NCI-H1436 (cell line): ENCODE data around the gene APOBEC3F.
"Not testable (repeated sequence)": the region's sequence is repeated elsewhere in the genome, so short reads cannot be mapped to it uniquely, and the experiment has no call there.

Experiments used
- DNase-seq: peaks from one replicate; lab custom pipeline; 2025; lab: John Stamatoyannopoulos, UW

Gene APOBEC3F

DNA sequence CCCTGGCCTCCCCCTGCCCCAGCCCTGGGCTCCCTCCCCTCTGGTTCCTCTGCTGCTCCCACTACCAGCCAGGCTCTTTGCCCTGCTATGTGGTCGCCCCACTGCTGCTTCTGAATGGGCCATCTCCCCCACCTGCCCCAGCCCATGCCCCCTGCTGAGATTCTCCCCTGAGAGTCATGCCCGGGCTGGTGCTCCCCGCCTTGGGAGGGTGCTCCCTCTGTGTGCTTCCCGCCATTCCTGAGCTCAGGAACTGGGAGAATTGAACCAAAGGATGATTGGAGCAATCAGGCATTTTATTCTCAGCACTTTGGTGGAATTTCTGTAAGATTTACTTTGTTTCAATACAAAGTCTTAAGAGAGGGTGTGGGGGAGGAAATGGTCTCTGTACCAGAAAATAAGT is 12.9 kb upstream of the APOBEC3F start:
- DNase-seq, result no peak

- no peak for DNase-seq
These were observed 12.4 kb upstream of the APOBEC3F start for GRCh38 chr22:39028281-39028680.

- DNase-seq, result no peak
These were observed 11.4 kb upstream of the APOBEC3F start for GRCh38 chr22:39029227-39029626.

DNA sequence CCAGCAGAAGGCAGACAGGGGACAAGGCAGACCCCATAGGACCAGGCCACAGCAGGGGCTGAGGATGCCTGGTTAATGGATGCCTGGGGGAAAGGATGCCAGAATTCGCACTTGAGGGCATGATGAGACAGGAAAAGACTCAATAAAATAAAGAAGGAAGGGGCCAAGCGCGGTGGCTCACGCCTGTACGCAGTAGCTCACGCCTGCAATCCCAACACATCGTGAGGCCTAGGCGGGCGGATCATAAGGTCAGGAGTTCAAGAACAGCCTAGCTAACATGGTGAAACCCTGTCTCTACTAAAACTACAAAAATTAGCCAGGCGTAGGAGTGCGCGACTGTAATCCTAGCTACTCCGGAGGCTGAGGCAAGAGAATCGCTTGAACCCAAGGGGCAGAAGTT is 10.0 kb upstream of the APOBEC3F start:
- no peak for DNase-seq

DNA sequence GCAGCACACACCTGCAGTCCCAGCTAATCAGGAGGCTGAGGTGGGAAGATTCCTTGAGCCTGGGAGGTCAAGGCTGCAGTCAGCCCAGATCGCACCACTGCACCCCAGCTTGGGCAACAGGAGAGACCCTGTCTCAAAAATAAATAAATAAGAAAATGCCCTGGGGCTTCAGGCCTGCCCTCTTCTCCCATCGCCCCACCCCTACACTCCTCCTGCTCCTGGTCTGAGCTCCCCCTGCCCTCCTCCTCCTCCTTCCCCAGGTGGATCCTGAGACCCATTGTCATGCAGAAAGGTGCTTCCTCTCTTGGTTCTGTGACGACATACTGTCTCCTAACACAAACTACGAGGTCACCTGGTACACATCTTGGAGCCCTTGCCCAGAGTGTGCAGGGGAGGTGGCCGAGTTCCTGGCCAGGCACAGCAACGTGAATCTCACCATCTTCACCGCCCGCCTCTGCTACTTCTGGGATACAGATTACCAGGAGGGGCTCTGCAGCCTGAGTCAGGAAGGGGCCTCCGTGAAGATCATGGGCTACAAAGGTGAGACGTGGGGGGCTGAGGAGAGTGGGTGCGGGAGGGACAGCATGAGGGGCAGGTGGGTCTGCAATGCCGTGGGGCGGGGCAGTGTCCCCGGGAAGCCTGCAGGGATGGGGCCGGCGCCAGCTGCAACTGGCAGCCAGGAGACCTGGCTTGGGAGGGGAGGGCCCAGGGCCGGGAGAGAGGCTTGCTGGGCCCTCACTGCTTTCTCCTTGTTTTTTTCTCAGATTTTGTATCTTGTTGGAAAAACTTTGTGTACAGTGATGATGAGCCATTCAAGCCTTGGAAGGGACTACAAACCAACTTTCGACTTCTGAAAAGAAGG is 9.0 kb upstream of the APOBEC3F start:
- not testable (repeated sequence) for DNase-seq

GRCh38 chr22:39037071-39037470 is 3.6 kb upstream of the APOBEC3F start:
- not testable (repeated sequence) for DNase-seq

DNA sequence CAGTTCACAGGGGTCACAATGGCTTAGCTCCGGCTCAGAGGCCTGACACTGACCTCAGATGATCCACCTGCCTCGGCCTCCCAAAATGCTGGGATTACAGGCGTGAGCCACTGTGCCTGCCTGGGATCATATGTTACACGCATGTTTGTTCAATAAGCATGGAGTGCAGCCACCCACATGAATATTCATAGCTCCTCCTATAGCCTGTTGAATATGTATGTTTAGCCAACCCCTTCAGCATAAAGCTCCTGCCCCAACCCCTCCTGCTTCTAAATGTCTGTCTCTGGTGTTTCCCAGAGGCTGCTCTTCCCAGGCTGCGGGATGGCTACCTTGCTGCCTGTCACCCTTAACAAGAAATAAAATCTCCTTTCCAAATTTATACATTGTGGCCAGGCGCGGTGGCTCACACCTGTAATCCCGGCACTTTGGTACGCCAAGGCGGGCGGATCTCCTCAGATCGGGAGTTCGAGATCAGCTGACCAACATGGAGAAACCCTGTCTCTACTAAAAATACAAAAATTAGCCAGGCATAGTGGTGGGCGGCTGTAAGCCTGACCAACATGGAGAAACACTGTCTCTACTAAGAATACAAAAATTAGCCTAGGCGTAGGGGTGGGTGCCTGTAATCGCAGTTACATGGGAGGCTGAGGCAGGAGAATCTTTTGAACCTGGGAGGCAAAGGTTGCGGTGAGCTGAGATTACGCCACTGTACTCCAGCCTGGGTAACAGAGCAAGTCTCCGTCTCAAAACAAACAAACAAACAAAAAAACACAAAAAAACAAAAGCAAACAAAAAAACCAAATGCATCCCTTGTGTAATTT is 1.1 kb upstream of the APOBEC3F start:
- no peak for DNase-seq

GRCh38 chr22:39040155-39040537 is 518 bp upstream of the APOBEC3F start:
- not testable (repeated sequence) for DNase-seq

- no peak for DNase-seq
These were observed 1.2 kb downstream of the APOBEC3F start for GRCh38 chr22:39041908-39042307.

DNA sequence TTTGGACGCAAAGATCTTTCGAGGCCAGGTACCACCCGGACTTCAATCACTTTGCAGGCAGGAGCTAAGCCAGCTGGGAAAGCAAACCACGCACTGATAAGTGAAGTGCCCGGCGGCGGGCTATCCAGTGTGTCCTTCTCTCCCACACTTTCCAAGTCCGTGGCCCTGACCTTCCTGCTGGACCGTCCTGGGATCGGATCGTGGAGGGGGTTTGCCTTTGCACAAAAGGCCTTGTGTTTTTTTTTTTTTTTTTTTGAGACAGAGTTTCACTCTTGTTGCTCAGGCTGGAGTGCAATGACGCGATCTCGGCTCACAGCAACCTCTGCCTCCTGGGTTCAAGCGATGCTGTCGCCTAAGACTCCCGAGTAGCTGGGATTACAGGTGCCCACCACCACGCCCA is 2.4 kb downstream of the APOBEC3F start:
- DNase-seq, result not testable (repeated sequence)

GRCh38 chr22:39045136-39045535 is 4.5 kb downstream of the APOBEC3F start:
- DNase-seq, result not testable (repeated sequence)

- DNase-seq, result not testable (repeated sequence)
These were observed 8.8 kb downstream of the APOBEC3F start for GRCh38 chr22:39049486-39049885.

GRCh38 chr22:39051844-39052495 is 11.3 kb downstream of the APOBEC3F start:
- not testable (repeated sequence) for DNase-seq

- DNase-seq, result no peak
These were observed 15.0 kb downstream of the APOBEC3F start for GRCh38 chr22:39055658-39056057.

DNA sequence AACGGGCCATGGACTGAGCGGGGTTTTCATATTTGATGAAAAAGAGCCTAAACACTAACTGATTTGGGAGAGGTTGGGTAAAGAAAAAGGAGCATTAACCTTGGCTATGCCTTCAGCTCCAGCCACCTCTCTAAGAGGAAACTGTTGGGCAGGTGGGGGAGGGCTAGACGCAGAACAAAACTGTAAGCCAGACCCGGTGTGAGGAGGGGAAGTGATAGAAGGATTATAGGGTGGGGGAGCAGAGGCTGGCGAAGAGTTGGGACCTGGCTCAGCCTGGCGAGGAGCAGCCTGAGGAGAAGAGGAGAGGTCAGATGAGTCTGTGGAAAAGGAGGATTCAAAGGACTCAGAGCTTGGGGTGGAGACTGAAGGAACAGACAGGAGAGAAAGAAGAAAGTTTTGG is 20.6 kb downstream of the APOBEC3F start:
- not testable (repeated sequence) for DNase-seq

GRCh38 chr22:39061951-39062350 is 21.3 kb downstream of the APOBEC3F start:
- DNase-seq, result not testable (repeated sequence)

DNA sequence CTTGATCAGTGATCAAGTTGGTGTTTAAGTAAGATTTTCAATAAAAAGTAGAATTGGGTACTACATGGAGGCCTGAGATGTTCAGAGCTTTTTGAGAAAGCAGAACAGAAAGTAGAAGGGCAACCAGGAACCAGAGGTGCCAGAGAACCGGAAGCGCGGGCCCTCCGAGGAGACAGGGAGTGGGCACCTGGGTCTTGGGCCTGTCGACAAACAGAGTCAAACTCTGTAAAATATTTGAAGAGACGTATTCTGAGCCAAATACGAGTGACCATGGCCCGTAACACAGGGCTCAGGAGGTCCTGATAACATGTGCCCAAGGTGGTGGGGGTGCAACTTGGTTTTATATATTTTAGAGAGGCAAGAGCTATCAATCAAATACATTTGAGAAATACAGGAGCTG is 23.2 kb downstream of the APOBEC3F start:
- not testable (repeated sequence) for DNase-seq

GRCh38 chr22:39066442-39067276 is 26.0 kb downstream of the APOBEC3F start:
- DNase-seq, result not testable (repeated sequence)

- no peak for DNase-seq
These were observed 27.5 kb downstream of the APOBEC3F start for GRCh38 chr22:39068033-39068785.

DNA sequence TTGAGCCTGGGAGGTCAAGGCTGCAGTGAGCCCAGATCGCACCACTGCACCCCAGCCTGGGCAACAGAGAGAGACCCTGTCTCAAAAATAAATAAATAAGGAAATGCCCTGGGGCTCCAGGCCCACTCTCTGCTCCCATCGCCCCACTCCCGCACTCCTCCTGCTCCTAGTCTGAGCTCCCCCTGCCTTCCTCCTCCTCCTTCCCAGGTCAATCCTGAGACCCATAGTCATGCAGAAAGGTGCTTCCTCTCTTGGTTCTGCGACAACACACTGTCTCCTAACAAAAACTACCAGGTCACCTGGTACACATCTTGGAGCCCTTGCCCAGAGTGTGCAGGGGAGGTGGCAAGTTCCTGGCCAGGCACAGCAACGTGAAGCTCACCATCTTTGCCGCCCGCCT is 29.5 kb downstream of the APOBEC3F start:
- no peak for DNase-seq

GRCh38 chr22:39072581-39072981 is 31.9 kb downstream of the APOBEC3F start:
- not testable (repeated sequence) for DNase-seq
